HEK293T (cell line): ENCODE results near the gene ANO1.

Experiments used
- ARNT ChIP-seq: fragments of 450-650 bp; IDR thresholded peaks from 2 replicates; pipeline ENCODE4 v1.6.1; 2017; ENCODE audit warnings: mild to moderate bottlenecking
- BHLHE40 ChIP-seq: fragments of 450-650 bp; IDR thresholded peaks from 2 replicates; pipeline ENCODE4 v1.6.1; 2016; ENCODE audit warnings: mild to moderate bottlenecking, moderate library complexity, borderline replicate concordance
- CTBP1 ChIP-seq: fragments of 450-650 bp; IDR thresholded peaks from 2 replicates; pipeline ENCODE4 v1.6.1; 2016; ENCODE audit warnings: borderline replicate concordance
- ELF4 ChIP-seq: fragments of 450-650 bp; IDR thresholded peaks from 2 replicates; pipeline ENCODE4 v1.6.1; 2017; ENCODE audit warnings: antibody characterized with exemption
- FOXK2 ChIP-seq: fragments of 450-650 bp; IDR thresholded peaks from 2 replicates; pipeline ENCODE4 v1.6.1; 2016; ENCODE audit warnings: mild to moderate bottlenecking
- FOXM1 ChIP-seq: fragments of 450-650 bp; IDR thresholded peaks from 2 replicates; pipeline ENCODE4 v1.6.1; 2017; ENCODE audit warnings: mild to moderate bottlenecking, borderline replicate concordance
- L3MBTL2 ChIP-seq: fragments of 450-650 bp; conservative IDR thresholded peaks from 2 replicates; pipeline ENCODE4 v1.6.1; 2016; ENCODE audit warnings: mild to moderate bottlenecking
- LEF1 ChIP-seq: fragments of 450-650 bp; IDR thresholded peaks from 2 replicates; pipeline ENCODE4 v1.6.1; 2017; ENCODE audit warnings: mild to moderate bottlenecking, borderline replicate concordance
- NFRKB ChIP-seq: fragments of 450-650 bp; IDR thresholded peaks from 2 replicates; pipeline ENCODE4 v1.6.1; 2016; ENCODE audit warnings: mild to moderate bottlenecking, moderate library complexity
- SP1 ChIP-seq: fragments of 450-650 bp; IDR thresholded peaks from 2 replicates; pipeline ENCODE4 v1.6.1; 2017
- SUZ12 ChIP-seq: fragments of 450-650 bp; IDR thresholded peaks from 2 replicates; pipeline ENCODE4 v1.6.1; 2016; ENCODE audit warnings: mild to moderate bottlenecking
- TARDBP ChIP-seq: fragments of 450-650 bp; IDR thresholded peaks from 2 replicates; pipeline ENCODE4 v1.6.1; 2016
- ZNF384 ChIP-seq: fragments of 450-650 bp; IDR thresholded peaks from 2 replicates; pipeline ENCODE4 v1.6.1; 2016

DNA sequence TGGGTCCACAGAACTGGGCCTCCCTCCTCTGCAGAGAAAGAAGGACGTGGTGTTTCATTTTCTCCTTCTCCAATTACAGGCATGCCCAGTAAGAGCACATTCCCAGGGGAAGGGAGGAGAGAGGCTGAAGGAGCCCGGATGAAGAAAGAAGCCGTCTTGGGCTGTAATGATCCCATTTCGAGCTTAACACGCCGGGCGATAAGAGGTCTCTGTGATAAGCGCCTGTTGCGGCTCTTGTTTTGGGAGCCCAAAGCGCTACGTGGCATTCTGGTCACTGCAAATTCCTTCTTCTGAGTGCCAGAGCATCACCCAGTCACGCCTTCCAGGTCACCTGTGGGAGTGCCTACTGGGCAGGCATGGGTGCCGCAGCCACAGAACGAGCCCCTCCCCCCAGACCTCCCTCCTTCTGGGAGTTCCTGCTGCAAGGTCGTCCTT lies 57.5 kb downstream of the ANO1 start:
- TF ChIP-seq BHLHE40 (no peak), ARNT (no peak), SUZ12 (no peak), TARDBP (no peak), L3MBTL2 (no peak), FOXM1 (no peak), FOXK2 (no peak), ZNF384 (no peak), SP1 (no peak), CTBP1 (no peak), LEF1 (no peak), NFRKB (no peak), ELF4 (no peak)
